GM10248 (cell line): Measurements from ENCODE around the gene LIG3.

Source experiments
- CTCF ChIA-PET: fragments of 300-600 bp; sonication (Branson Sonifier 250); formaldehyde crosslinking; extraction: SDS; loops from one replicate; lab custom pipeline; 2021; ENCODE audit warnings: antibody characterized with exemption; lab: Yijun Ruan, JAX
- POLR2A ChIA-PET: fragments of 350-650 bp; sonication (Branson Sonifier 250); formaldehyde crosslinking; extraction: SDS; loops from one replicate; lab custom pipeline; 2020; ENCODE audit warnings: antibody characterized with exemption; lab: Yijun Ruan, JAX
- DNase-seq: peaks from one replicate; pipeline ENCODE4 v3.0.0; 2012; ENCODE audit errors: extremely low spot score
- CTCF ChIP-seq: IDR thresholded peaks from 2 replicates; pipeline ENCODE4 v1.5.1; 2012; ENCODE audit warnings: mild to moderate bottlenecking, low read depth; ENCODE audit errors: extremely low read depth, missing control alignments, control extremely low read depth

LIG3 gene

GRCh38 chr17:35003778-35004177 lies 23.5 kb downstream of the LIG3 start:
- ChIA-PET CTCF (interaction anchor here (0.7 to 2.3 kb wide), 2 partner anchors 9 to 115 kb away, joined by 4 to 8 read pairs; no protein-coding TSS in a partner anchor), POLR2A (no interaction called here)
- DNase-seq, result no peak
- no peak for TF ChIP-seq CTCF

GRCh38 chr17:35006345-35006744 lies 26.0 kb downstream of the LIG3 start:
- ChIA-PET POLR2A (no interaction called here), CTCF (interaction anchor here (1.1 to 1.3 kb wide), 2 partner anchors 69 to 85 kb away, joined by 3 read pairs; no protein-coding TSS in a partner anchor)
- no peak for DNase-seq
- no peak for TF ChIP-seq CTCF

GRCh38 chr17:35006961-35007360 lies 26.6 kb downstream of the LIG3 start:
- POLR2A ChIA-PET, result no interaction called here
- DNase-seq, result no peak
- CTCF ChIA-PET, result no interaction called here
- no peak for TF ChIP-seq CTCF

- no peak for TF ChIP-seq CTCF
- CTCF ChIA-PET, result interaction anchor here (1.8 to 3.0 kb wide), 4 partner anchors 12 to 80 kb away, joined by 4 to 10 read pairs (median 7); no protein-coding TSS in a partner anchor
- no peak for DNase-seq
- POLR2A ChIA-PET, result interaction anchor here (0.6 to 0.7 kb wide), 2 partner anchors 599 to 1591 kb away, joined by 3 to 5 read pairs; partner anchors contain the start of gene MRM1
Measured at GRCh38 chr17:35010093-35010492, 29.8 kb downstream of the LIG3 start.

GRCh38 chr17:35011671-35012216 lies 31.4 kb downstream of the LIG3 start:
- ChIA-PET CTCF (interaction anchor here (0.9 to 2.3 kb wide), 5 partner anchors 8 to 108 kb away, joined by 3 to 7 read pairs (median 4); partner anchors contain the start of gene RAD51D), POLR2A (no interaction called here)
- TF ChIP-seq CTCF, result no peak
- DNase-seq, result no peak

- CTCF ChIA-PET, result interaction anchor here (1.5 to 1.6 kb wide), 3 partner anchors 11 to 74 kb away, joined by 3 to 6 read pairs (median 3); no protein-coding TSS in a partner anchor
- POLR2A ChIA-PET, result no interaction called here
Measured at GRCh38 chr17:35016369-35016768, 36.1 kb downstream of the LIG3 start.

More at GRCh38 chr17:35016369-35016768, 36.1 kb downstream of the LIG3 start:
- no peak for TF ChIP-seq CTCF
- DNase-seq, result no peak
